C4-2B (cell line): Measurements from ENCODE around the gene THAP7.

Source experiments
- ZFX ChIP-seq: fragments of 450-650 bp; IDR thresholded peaks from 2 replicates; pipeline ENCODE4 v1.6.1; 2017
- TF ChIP-seq, protein P1 (sequence below): fragments of 450-650 bp; conservative IDR thresholded peaks from 2 replicates; pipeline ENCODE4 v1.5.1; 2017; ENCODE audit warnings: mild to moderate bottlenecking

DNA sequence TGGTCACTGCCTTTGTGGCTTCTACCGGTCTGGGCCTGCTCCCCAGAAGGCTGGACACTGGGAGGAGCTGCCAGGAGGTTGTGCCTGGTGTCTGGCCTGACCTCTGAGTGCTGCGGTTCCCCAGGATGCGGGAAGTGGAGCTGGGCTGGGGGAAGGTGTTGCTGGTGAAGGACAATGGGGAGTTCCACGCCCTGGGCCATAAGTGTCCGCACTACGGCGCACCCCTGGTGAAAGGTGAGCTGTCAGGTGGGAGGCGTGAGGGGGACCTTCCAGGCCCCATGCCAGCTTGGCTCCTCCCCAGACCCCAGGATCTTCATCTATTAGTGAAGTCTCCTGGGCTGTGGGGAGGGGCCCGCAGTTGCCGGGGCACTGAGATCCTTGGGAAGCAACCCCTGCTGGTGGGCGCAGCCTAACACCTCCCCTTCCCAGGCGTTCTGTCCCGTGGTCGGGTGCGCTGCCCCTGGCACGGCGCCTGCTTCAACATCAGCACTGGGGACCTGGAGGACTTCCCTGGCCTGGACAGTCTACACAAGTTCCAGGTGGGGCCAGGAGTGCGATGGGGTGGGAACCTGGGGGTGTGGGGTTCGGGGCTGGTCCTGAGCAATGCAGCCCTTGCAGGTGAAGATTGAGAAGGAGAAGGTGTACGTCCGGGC lies 28.2 kb downstream of the THAP7 start:
- TF ChIP-seq, protein P1, sequence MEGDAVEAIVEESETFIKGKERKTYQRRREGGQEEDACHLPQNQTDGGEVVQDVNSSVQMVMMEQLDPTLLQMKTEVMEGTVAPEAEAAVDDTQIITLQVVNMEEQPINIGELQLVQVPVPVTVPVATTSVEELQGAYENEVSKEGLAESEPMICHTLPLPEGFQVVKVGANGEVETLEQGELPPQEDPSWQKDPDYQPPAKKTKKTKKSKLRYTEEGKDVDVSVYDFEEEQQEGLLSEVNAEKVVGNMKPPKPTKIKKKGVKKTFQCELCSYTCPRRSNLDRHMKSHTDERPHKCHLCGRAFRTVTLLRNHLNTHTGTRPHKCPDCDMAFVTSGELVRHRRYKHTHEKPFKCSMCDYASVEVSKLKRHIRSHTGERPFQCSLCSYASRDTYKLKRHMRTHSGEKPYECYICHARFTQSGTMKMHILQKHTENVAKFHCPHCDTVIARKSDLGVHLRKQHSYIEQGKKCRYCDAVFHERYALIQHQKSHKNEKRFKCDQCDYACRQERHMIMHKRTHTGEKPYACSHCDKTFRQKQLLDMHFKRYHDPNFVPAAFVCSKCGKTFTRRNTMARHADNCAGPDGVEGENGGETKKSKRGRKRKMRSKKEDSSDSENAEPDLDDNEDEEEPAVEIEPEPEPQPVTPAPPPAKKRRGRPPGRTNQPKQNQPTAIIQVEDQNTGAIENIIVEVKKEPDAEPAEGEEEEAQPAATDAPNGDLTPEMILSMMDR: no peak
- no peak for TF ChIP-seq ZFX
